Psoas muscle (tissue), 8 donors: Measurements from ENCODE around the gene PIGM. TPM values are rescaled to one million over a fixed set of nuclear protein-coding genes. Genes with fewer than 3 reads are reported as not detected.

Experiments used
- ATAC-seq, 4 donors: fragments of 200-7000 bp; cut with Tn5 transposase; one replicate each; pipeline ENCODE4 v1.9.1; 2020; ENCODE audit warnings: moderate library complexity in 3 of 4, mild to moderate bottlenecking in 2 of 4
- DNase-seq, 2 donors: peaks; one replicate each; pipeline ENCODE4 v3.0.0-alpha.2; 2020
- H3K27ac ChIP-seq: fragments of 200-600 bp; one replicate; pipeline ENCODE4 v1.8.0; 2022
- H3K27me3 ChIP-seq, 3 donors: fragments of 200-600 bp in 1 of 3; one replicate each; pipeline versions ENCODE4 v1.6.1 to v1.8.0; 2013 to 2022; ENCODE audit warnings: low read length in 2 of 3, mild to moderate bottlenecking in 2 of 3, moderate library complexity in 1 of 3; ENCODE audit not compliant: insufficient read depth in 3 of 3
- H3K36me3 ChIP-seq, 2 donors: fragments of 200-600 bp in 1 of 2; one replicate each; pipeline versions ENCODE4 v1.6.1 to v1.8.0; 2013 to 2022; ENCODE audit warnings: low read depth in 1 of 2, mild to moderate bottlenecking in 1 of 2, moderate library complexity in 1 of 2; ENCODE audit not compliant: insufficient read depth in 1 of 2
- H3K4me1 ChIP-seq: fragments of 200-600 bp; one replicate; pipeline ENCODE4 v1.8.0; 2022
- H3K4me3 ChIP-seq: fragments of 200-600 bp; one replicate; pipeline ENCODE4 v1.8.0; 2022; ENCODE audit warnings: mild to moderate bottlenecking
- H3K9me3 ChIP-seq: fragments of 200-600 bp; one replicate; pipeline ENCODE4 v1.8.0; 2022
- WGBS, 3 donors: extraction: QIAGEN DNeasy Blood & Tissue Kit; methylation state at CpG; one replicate each; pipeline versions ENCODE4 v1.1.6 to v1.1.7; 2013; 5-methylcytosine and 5-hydroxymethylcytosine counted together
- intact Hi-C, 2 donors: fragments of 100-400 bp; cut with DNase I; formaldehyde crosslinking; loops; one replicate each; pipeline versions ENCODE4 v1.11.0 to v1.14.2; 2022
- polyA plus RNA-seq, 3 donors: library from polyadenylated mRNA; stranded (reverse); fragments of 200-250 nt; gene quantifications; one replicate each; pipeline ENCODE4 v1.2.3, GENCODE V29; 2013
- total RNA-seq, 4 donors: library from RNA; stranded (reverse); fragmentation: NEBNext Ultra II Directional in 2 of 4; extraction: Animal tissue kit (Norgen Biotek cat#: 25700) in 2 of 4; gene quantifications; one replicate each; pipeline versions ENCODE4 v1.2.1 to v1.2.4, GENCODE V29; 2021 to 2023
- TF ChIP-seq, protein P1 (sequence below): fragments of 200-600 bp; IDR thresholded peaks from one replicate; pipeline ENCODE4 v1.8.0; 2022; ENCODE audit warnings: antibody characterized with exemption
- donor health status: healthy with polysubstance abuse.
- donor health status: DM: no; HTN: no; CAD: no; lungs with moderate emphysema.
- donor health status: Bipolar disorder and iron deficiency.
- donor health status: healthy.
- donor health status: DM: yes; HTN: yes; CAD: no.
- donor health status: DM: no; HTN: no; CAD: no.
- donor health status: DM: no; HTN: no; CAD: no.
- donor health status: DM: yes; HTN: yes; CAD: no.

Gene PIGM
- total and polyA plus RNA-seq, 7 donors = 0.66 to 1.5 (median 1.4) TPM

DNA sequence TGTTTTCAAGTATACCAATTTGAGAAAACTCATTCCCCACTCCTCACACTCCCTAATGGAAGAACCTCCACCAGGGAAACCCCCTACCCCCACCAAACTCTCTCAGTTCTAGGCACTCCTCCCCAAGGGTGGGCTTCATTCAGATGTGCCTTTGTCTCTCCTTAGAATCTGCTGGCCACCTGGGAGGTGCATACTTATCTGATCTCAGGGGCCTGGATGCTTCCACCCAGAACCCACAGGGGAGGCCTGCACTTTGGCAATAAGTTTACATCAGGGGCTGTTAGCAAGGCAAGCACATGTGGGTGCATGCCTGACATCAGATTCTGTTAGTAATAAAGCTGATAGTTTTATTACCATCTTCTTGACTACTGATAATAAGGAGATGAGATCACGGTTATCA is 45.3 kb downstream of the PIGM start:
- WGBS, 3 donors = 83 to 90% (median 90%) methylated on average over 1 of the region's 1 CpG
- TF ChIP-seq, protein P1, sequence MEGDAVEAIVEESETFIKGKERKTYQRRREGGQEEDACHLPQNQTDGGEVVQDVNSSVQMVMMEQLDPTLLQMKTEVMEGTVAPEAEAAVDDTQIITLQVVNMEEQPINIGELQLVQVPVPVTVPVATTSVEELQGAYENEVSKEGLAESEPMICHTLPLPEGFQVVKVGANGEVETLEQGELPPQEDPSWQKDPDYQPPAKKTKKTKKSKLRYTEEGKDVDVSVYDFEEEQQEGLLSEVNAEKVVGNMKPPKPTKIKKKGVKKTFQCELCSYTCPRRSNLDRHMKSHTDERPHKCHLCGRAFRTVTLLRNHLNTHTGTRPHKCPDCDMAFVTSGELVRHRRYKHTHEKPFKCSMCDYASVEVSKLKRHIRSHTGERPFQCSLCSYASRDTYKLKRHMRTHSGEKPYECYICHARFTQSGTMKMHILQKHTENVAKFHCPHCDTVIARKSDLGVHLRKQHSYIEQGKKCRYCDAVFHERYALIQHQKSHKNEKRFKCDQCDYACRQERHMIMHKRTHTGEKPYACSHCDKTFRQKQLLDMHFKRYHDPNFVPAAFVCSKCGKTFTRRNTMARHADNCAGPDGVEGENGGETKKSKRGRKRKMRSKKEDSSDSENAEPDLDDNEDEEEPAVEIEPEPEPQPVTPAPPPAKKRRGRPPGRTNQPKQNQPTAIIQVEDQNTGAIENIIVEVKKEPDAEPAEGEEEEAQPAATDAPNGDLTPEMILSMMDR = no peak
- no peak overlapping the region for H3K27ac ChIP-seq

DNA sequence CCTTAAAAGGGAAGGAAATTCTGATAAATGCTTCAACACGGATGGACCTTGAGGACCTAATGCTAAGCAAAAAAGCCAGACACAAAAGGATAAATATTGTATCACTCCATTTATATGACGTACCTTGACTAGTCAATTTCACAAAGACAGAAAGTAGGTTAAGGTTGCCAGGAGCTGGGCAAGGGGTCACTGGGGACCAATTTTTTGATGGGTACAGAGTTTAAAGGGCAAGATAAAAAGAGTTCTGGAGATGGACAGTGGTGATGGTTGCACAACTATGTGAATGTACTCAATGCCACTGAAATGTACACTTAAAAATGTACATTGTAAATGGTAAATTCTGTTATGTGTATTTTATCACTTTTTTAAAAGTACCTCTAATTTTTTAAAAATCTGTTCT is 45.7 kb downstream of the PIGM start:
- H3K27me3 ChIP-seq = peaks cover 0 to 26% (median 0%) of the 10 kb centered on the region in 3 donors
- H3K4me3 ChIP-seq = no peak overlapping the region
- no peak overlapping the region for H3K27ac ChIP-seq
- TF ChIP-seq, protein P1 = no peak
- ATAC-seq = no peak
- WGBS, 3 donors = 69 to 73% (median 72%) methylated on average over 2 of the region's 2 CpGs
- H3K4me1 ChIP-seq = no peaks in the 10 kb centered on the region
- no peaks in the 10 kb centered on the region for H3K36me3 ChIP-seq
- DNase-seq = no peak
- intact Hi-C loops = no loop called here
- H3K9me3 ChIP-seq = no peaks in the 10 kb centered on the region

More for the DNA sequence above, 45.3 kb downstream of the PIGM start:
- intact Hi-C loops = no loop called here
- H3K4me3 ChIP-seq = no peak overlapping the region
- ATAC-seq (no peak), DNase-seq (no peak)
- no peaks in the 10 kb centered on the region for H3K4me1 ChIP-seq
- peaks cover 0 to 24% (median 0%) of the 10 kb centered on the region in 3 donors for H3K27me3 ChIP-seq
- no peaks in the 10 kb centered on the region for H3K9me3 ChIP-seq
- no peaks in the 10 kb centered on the region for H3K36me3 ChIP-seq

DNA sequence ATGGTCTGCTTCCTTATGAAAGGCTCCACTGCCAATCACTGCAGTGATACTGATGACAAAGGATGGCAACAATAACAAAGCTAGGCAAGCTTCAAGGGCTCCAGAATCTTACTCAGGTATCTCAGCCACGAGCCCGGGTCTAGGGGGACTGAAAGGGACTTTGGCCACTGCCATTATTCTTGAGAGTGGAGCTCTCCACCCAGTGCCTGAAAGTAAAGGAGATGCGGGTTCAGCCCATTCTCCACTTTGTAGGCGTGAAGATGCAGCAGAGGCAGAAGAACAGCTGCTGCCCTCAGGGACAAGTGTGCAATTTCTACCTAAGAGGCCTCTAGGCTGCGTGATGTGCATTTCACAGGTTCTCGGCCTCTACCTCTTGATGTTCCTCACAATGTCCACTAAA is 46.3 kb downstream of the PIGM start:
- WGBS, 3 donors = 79 to 80% (median 79%) methylated on average over 6 of the region's 6 CpGs
- Histone ChIP-seq H3K27ac (no peak overlapping the region), H3K4me1 (no peaks in the 10 kb centered on the region), H3K27me3 (peaks cover 0 to 25% (median 0%) of the 10 kb centered on the region in 3 donors), H3K36me3 (no peaks in the 10 kb centered on the region), H3K4me3 (no peak overlapping the region), H3K9me3 (no peaks in the 10 kb centered on the region)
- TF ChIP-seq, protein P1 = no peak
- ATAC-seq (no peak), DNase-seq (no peak)
- intact Hi-C loops = no loop called here

DNA sequence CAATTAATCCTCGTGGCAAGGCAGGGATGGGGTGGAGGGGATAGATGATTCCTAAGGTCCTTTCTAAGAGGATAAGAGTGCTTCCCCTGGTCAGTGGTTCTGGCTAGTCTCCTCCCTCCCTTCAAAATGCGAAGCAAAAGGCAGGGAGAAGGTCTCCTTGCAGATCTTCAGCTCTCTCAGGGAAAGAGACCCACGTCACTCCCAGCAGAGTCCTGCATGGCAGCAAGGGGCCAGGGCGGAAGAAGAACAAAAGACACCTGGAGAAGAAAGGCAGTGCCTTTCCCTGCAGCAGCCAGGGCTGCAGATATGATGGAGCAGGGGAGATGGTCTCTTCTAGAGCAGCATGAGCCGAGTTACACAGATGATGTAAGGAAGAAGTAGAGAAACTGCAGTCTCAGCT is 48.1 kb downstream of the PIGM start:
- Histone ChIP-seq H3K9me3 (no peaks in the 10 kb centered on the region), H3K36me3 (no peaks in the 10 kb centered on the region), H3K4me1 (no peaks in the 10 kb centered on the region), H3K4me3 (no peak overlapping the region), H3K27me3 (peaks cover 0 to 19% (median 0%) of the 10 kb centered on the region in 3 donors), H3K27ac (no peak overlapping the region)
- 56 to 60% (median 58%) methylated on average over 5 of the region's 5 CpGs for WGBS, 3 donors
- DNase-seq = no peak
- TF ChIP-seq, protein P1 = no peak
- no peak for ATAC-seq
- intact Hi-C loops = no loop called here

DNA sequence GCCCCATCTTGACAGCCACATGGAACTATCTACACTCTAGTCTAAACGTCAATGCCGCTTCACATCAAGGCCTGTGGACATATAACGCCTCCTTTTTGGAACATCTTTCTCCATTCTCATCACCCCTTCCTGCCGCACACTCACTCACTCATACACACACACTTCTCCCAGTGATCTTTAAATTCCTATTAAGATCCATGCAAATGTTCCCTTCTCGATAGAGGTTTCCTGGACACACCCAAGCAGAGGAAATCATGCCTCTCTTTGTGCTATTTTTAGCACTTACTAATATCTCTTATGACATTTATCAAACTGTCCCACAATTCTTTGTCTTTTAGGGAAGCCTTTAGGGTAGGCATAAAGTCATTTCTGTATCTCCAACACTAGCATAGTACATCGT is 49.5 kb downstream of the PIGM start:
- Histone ChIP-seq H3K27ac (no peak overlapping the region), H3K36me3 (no peaks in the 10 kb centered on the region), H3K27me3 (peaks cover 0 to 30% (median 2%) of the 10 kb centered on the region in 3 donors), H3K4me3 (no peak overlapping the region), H3K9me3 (no peaks in the 10 kb centered on the region), H3K4me1 (no peaks in the 10 kb centered on the region)
- DNase-seq (no peak), ATAC-seq (no peak)
- WGBS, 3 donors = 57 to 68% (median 66%) methylated on average over 6 of the region's 6 CpGs
- intact Hi-C loops = no loop called here
- TF ChIP-seq, protein P1 = no peak
